ENCODE data around the gene CCDC69. TPM values are rescaled to one million over a fixed set of nuclear protein-coding genes. Genes with fewer than 3 reads are reported as not detected.
A peak's percentile ranks its signal among the peaks of the same experiment; 100 is the strongest.

Gene CCDC69
- total and polyA plus RNA-seq, 2 of the 8 experiments (the other 6 are each of a cell fraction or from before 2014, with no cell fraction given): 8.4 to 10.8 TPM

- no peak overlapping the region for H3K14ac ChIP-seq (ENCODE audit: insufficient read length)
- no peaks in the 10 kb centered on the region for H3K79me2 ChIP-seq (ENCODE audit: control insufficient read depth in 1 of 2, insufficient read depth in 2 of 2, low read length in 2 of 2)
- WGBS, 2 experiments (ENCODE audit: extremely low coverage in 1 of 2, insufficient coverage in 1 of 2, insufficient read length in 1 of 2, insufficient replicate concordance in 2 of 2, low coverage in 1 of 2, low lambda C conversion rate in 2 of 2, missing lambda C conversion rate in 1 of 2): 66% methylated on average over 9 of the region's 9 CpGs; no CpG with 5 or more reads in 1 of the 2 experiments
- H2BK20ac ChIP-seq (ENCODE audit: low read length): no peak overlapping the region
- FAIRE-seq (no peak), DNase-seq (ENCODE audit: low read depth in 1 of 2, low spot score in 2 of 2) (peak in 1 of 2 experiments; percentile 58)
- POLR2A ChIA-PET (ENCODE audit: partially characterized antibody): interaction anchor here (0.6 to 2.2 kb wide), 3 partner anchors 10 to 120 kb away, joined by 3 to 13 read pairs (median 4); partner anchors contain the start of gene CCDC69
- no peak overlapping the region for H3K4ac ChIP-seq (replicated peaks; ENCODE audit: insufficient read length, low read depth, low read length)
- no peaks in the 10 kb centered on the region for H3K36me3 ChIP-seq (ENCODE audit: control insufficient read depth in 2 of 4, insufficient read depth in 4 of 4, low read length in 3 of 4)
- no peak overlapping the region for H3K23ac ChIP-seq (ENCODE audit: insufficient read length)
- no peaks in the 10 kb centered on the region for H3K27me3 ChIP-seq (replicated peaks in 1 of 4; ENCODE audit: control insufficient read depth in 3 of 4, extremely low read depth in 1 of 4, insufficient read depth in 3 of 4, low read length in 3 of 4)
- H3K23me2 ChIP-seq (ENCODE audit: low read depth, low read length): no peaks in the 10 kb centered on the region
- H4K8ac ChIP-seq (ENCODE audit: extremely low read depth, insufficient read depth, low read length): peak overlapping the region; percentile 39; the same call in 1 of the 2 replicates
- no peaks in the 10 kb centered on the region for H3K79me1 ChIP-seq (ENCODE audit: low read depth, low read length)
- no peak overlapping the region for H2BK15ac ChIP-seq (ENCODE audit: low read length)
- H2BK12ac ChIP-seq (ENCODE audit: low read depth, low read length): no peak overlapping the region
- no peak overlapping the region for H2AK5ac ChIP-seq (ENCODE audit: low read depth, low read length)
- no peak overlapping the region for H3K4me3 ChIP-seq (ENCODE audit: extremely low read depth in 1 of 4, insufficient read depth in 2 of 4, low read depth in 3 of 4, low read length in 4 of 4)
- no peak overlapping the region for H3K56ac ChIP-seq (replicated peaks; ENCODE audit: insufficient read length, low read depth, low read length)
- H4K20me1 ChIP-seq (replicated peaks in 1 of 2; ENCODE audit: control insufficient read depth in 1 of 2, insufficient read depth in 2 of 2, low read length in 2 of 2): no peaks in the 10 kb centered on the region
- H2AFZ ChIP-seq (ENCODE audit: low read length): 0 out of 2 replicates have a peak overlapping the region, but pooled peaks have one; percentile 35
- peak overlapping the region; percentile 28; the same call in 1 of the 2 replicates for H3K18ac ChIP-seq (ENCODE audit: extremely low read depth, low read length)
- CTCF ChIA-PET (ENCODE audit: partially characterized antibody): interaction anchor here (0.6 to 4.3 kb wide), 12 partner anchors 10 to 373 kb away, joined by 3 to 18 read pairs (median 5); partner anchors contain the start of genes ANXA6 and CCDC69
- peaks cover 0 to 3% (median under 1%) of the 10 kb centered on the region in 4 experiments; a peak in 4 of 7 replicates for H3K4me1 ChIP-seq (replicated peaks in 1 of 4; ENCODE audit: control insufficient read depth in 3 of 4, insufficient read depth in 4 of 4, low read length in 3 of 4)
- H3K4me2 ChIP-seq (ENCODE audit: insufficient read depth in 1 of 2, low read depth in 2 of 2, low read length in 2 of 2): peak overlapping the region in 1 of 2 experiments; percentile 29; a peak in 1 of 4 replicates
- H2BK120ac ChIP-seq (replicated peaks; ENCODE audit: low read depth, low read length): no peak overlapping the region
- H3K9me3 ChIP-seq (ENCODE audit: insufficient read depth in 2 of 2, low read depth in 1 of 2, low read length in 1 of 2): no peaks in the 10 kb centered on the region
- H4K5ac ChIP-seq (ENCODE audit: insufficient read length, low read depth, low read length): no peak overlapping the region
- no peak overlapping the region for H3K27ac ChIP-seq (ENCODE audit: low read depth, low read length)
- no peak overlapping the region for H2BK5ac ChIP-seq (ENCODE audit: low read depth, low read length)
- no peak overlapping the region for H4K91ac ChIP-seq (replicated peaks; ENCODE audit: insufficient read length, low read length)
- H3K9ac ChIP-seq (replicated peaks in 1 of 4; ENCODE audit: extremely low read depth in 1 of 4, low read depth in 3 of 4, low read length in 3 of 4): no peak overlapping the region
- no peak for TF ChIP-seq FOSL1 (IDR thresholded peaks at IDR 0.05; ENCODE audit: insufficient read depth, low read depth, low read length)
- no peak for TF ChIP-seq RFX5 (IDR thresholded peaks at IDR 0.05; ENCODE audit: borderline replicate concordance, low read depth, low read length)
- TF ChIP-seq POLR2AphosphoS5 (IDR thresholded peaks at IDR 0.05; ENCODE audit: low read depth, low read length): no peak
- no peak for TF ChIP-seq HDAC6 (IDR thresholded peaks at IDR 0.05; ENCODE audit: low read depth, low read length)
- TF ChIP-seq PHF8 (conservative IDR thresholded peaks at IDR 0.05; ENCODE audit: low read depth, low read length): no peak
- no peak for TF ChIP-seq SP2 (IDR thresholded peaks at IDR 0.05; ENCODE audit: low read length)
- no peak for TF ChIP-seq MAFK (IDR thresholded peaks at IDR 0.05; ENCODE audit: low read depth, low read length)
- TF ChIP-seq TAF1 (IDR thresholded peaks at IDR 0.05; ENCODE audit: low read depth, low read length): peak; percentile 25; the same call in 1 of the 2 replicates
- peak in 1 of 2 experiments; percentile 38; a peak in 1 of 3 replicates for TF ChIP-seq POLR2A (IDR thresholded peaks at IDR 0.05; ENCODE audit: control extremely low read depth in 1 of 2, low read depth in 2 of 2, low read length in 2 of 2)
- no peak for TF ChIP-seq RBBP5 (IDR thresholded peaks at IDR 0.05; ENCODE audit: borderline replicate concordance, low read depth, low read length)
- TF ChIP-seq JUND (IDR thresholded peaks at IDR 0.05; ENCODE audit: low read length): no peak
- TF ChIP-seq RXRA (IDR thresholded peaks at IDR 0.05; ENCODE audit: insufficient read depth, low read depth, low read length): no peak
- TF ChIP-seq POU5F1 (IDR thresholded peaks at IDR 0.05; ENCODE audit: low read depth, low read length): no peak
Measured at GRCh38 chr5:151213803-151214613, 9.9 kb downstream of the CCDC69 start.
